ENCODE measurements around the gene SEMA3F.

GRCh38 chr3:50128001-50128400 is 27.1 kb upstream of the SEMA3F start:
- TF ChIP-seq POLR2A (IDR thresholded peaks at IDR 0.05; ENCODE audit: low read depth, low read length), result no peak
- TF ChIP-seq POLR2AphosphoS5 (IDR thresholded peaks at IDR 0.05; ENCODE audit: low read depth, low read length), result no peak

Data from GM12891 (cell line).